K562 (cell line): ENCODE measurements around the gene OSBPL7. TPM values are rescaled to one million over a fixed set of nuclear protein-coding genes. Genes with fewer than 3 reads are reported as not detected.
A peak's percentile ranks its signal among the peaks of the same experiment; 100 is the strongest.

Experiments used
- ARID2 ChIP-seq: fragments of 450-650 bp; IDR thresholded peaks from 2 replicates; pipeline ENCODE4 v1.6.1; 2017; ENCODE audit warnings: antibody characterized with exemption, mild to moderate bottlenecking
- BCL6 ChIP-seq: fragments of 250-450 bp; sonication (Bioruptor Pico); IDR thresholded peaks from 2 replicates; pipeline ENCODE4 v1.4.0; 2020
- CBFA2T3 ChIP-seq: fragments of 450-650 bp; IDR thresholded peaks from 2 replicates; pipeline ENCODE4 v1.6.1; 2017
- CREB1 ChIP-seq, 2 experiments: sonication (generic) in 1 of 2; formaldehyde crosslinking in 1 of 2; IDR thresholded peaks; 2 replicates each; pipeline versions ENCODE4 v1.6.1 to v1.8.0; 2012 to 2022; ENCODE audit warnings: inconsistent platforms in 1 of 2, mild to moderate bottlenecking in 1 of 2, missing genetic modification reagents in 1 of 2, moderate library complexity in 1 of 2
- DMBX1 ChIP-seq: fragments of 250-450 bp; sonication (Bioruptor Pico); IDR thresholded peaks from 2 replicates; pipeline ENCODE4 v1.8.0; 2022; ENCODE audit warnings: inconsistent platforms, mild to moderate bottlenecking, moderate library complexity, borderline replicate concordance
- FOXJ2 ChIP-seq: fragments of 200-800 bp; sonication (Bioruptor generic); IDR thresholded peaks from 2 replicates; pipeline ENCODE4 v1.6.1; 2016; ENCODE audit warnings: missing genetic modification characterization, missing compliant biosample characterization
- FOXP1 ChIP-seq: sonication (generic); formaldehyde crosslinking; IDR thresholded peaks from 2 replicates; pipeline ENCODE4 v1.8.0; 2022; ENCODE audit warnings: mild to moderate bottlenecking, missing genetic modification reagents
- HOXB6 ChIP-seq: fragments of 250-450 bp; sonication (Bioruptor Pico); IDR thresholded peaks from 2 replicates; pipeline ENCODE4 v1.5.1; 2022; ENCODE audit warnings: mild to moderate bottlenecking, borderline replicate concordance
- LARP7 ChIP-seq: fragments of 450-650 bp; IDR thresholded peaks from 2 replicates; pipeline ENCODE4 v1.6.1; 2016
- MYBL2 ChIP-seq, 2 experiments: fragments of 450-650 bp in 1 of 2; sonication (generic) in 1 of 2; formaldehyde crosslinking in 1 of 2; IDR thresholded peaks; 2 replicates each; pipeline versions ENCODE4 v1.6.1 to v1.8.1; 2017 to 2022; ENCODE audit warnings: borderline replicate concordance in 1 of 2, inconsistent platforms in 1 of 2, low read depth in 1 of 2, mild to moderate bottlenecking in 1 of 2, missing genetic modification reagents in 1 of 2, moderate library complexity in 1 of 2
- SP1 ChIP-seq: sonication (generic); formaldehyde crosslinking; IDR thresholded peaks from 2 replicates; pipeline ENCODE4 v1.8.1; 2022; ENCODE audit warnings: mild to moderate bottlenecking, missing genetic modification reagents
- SRSF1 ChIP-seq: fragments of 200-400 bp; formaldehyde crosslinking; IDR thresholded peaks from 2 replicates; pipeline ENCODE4 v1.6.1; 2017; ENCODE audit warnings: mild to moderate bottlenecking, low read depth, low read length, moderate library complexity
- THRB ChIP-seq: fragments of 450-650 bp; formaldehyde crosslinking; conservative IDR thresholded peaks from 2 replicates; pipeline ENCODE4 v1.4.0; 2022; ENCODE audit warnings: mild to moderate bottlenecking, missing genetic modification characterization
- ZC3H4 ChIP-seq: sonication (generic); formaldehyde crosslinking; IDR thresholded peaks from 2 replicates; pipeline ENCODE4 v1.9.0; 2021; ENCODE audit warnings: missing genetic modification reagents, borderline replicate concordance
- ZFP30 ChIP-seq: fragments of 250-450 bp; sonication (Bioruptor Pico); IDR thresholded peaks from 2 replicates; pipeline ENCODE4 v1.8.0; 2022; ENCODE audit warnings: moderate library complexity, mild to moderate bottlenecking, inconsistent platforms, borderline replicate concordance
- ZNF212 ChIP-seq: fragments of 450-650 bp; formaldehyde crosslinking; IDR thresholded peaks from 2 replicates; pipeline ENCODE4 v1.4.0; 2020; ENCODE audit warnings: mild to moderate bottlenecking
- ZNF316 ChIP-seq: fragments of 450-650 bp; IDR thresholded peaks from 2 replicates; pipeline ENCODE4 v1.6.1; 2016
- ZNF41 ChIP-seq: fragments of 250-450 bp; sonication (Bioruptor Pico); conservative IDR thresholded peaks from 2 replicates; pipeline ENCODE4 v1.4.0; 2020; ENCODE audit warnings: mild to moderate bottlenecking
- ZNF436 ChIP-seq: fragments of 250-450, 450-650 bp; sonication (Bioruptor Pico); formaldehyde crosslinking; IDR thresholded peaks from 2 replicates; pipeline ENCODE4 v1.7.0; 2020; ENCODE audit warnings: mild to moderate bottlenecking
- ZNF583 ChIP-seq: fragments of 250-450 bp; sonication (Bioruptor Pico); IDR thresholded peaks from 2 replicates; pipeline ENCODE4 v1.4.0; 2020
- ZNF696 ChIP-seq: fragments of 250-450 bp; sonication (Bioruptor Pico); conservative IDR thresholded peaks from 2 replicates; pipeline ENCODE4 v1.4.0; 2020; ENCODE audit warnings: mild to moderate bottlenecking, moderate library complexity
- polyA plus RNA-seq, 8 experiments: library from polyadenylated mRNA; depleted of rRNA in 4 of 8; stranded (reverse) in 5 of 8; unstranded in 3 of 8; fragments of >200 nt; fragmentation: Nextera tagmentation in 2 of 8; fragmentation: Illumina TruSeq in 1 of 8; extraction: Ambion mirVana in 2 of 8; extraction: Trizol in 1 of 8; gene quantifications; 2 replicates each; pipeline versions ENCODE4 v1.2.1 to v1.2.3, GENCODE V29; 2011 to 2014; ENCODE audit warnings: inconsistent platforms in 1 of 8, missing spikeins in 1 of 8
- total RNA-seq, 7 experiments: library from RNA; depleted of rRNA in 6 of 7; stranded (reverse); fragments of >200 nt in 6 of 7; fragmentation: Illumina TruSeq in 2 of 7; extraction: Trizol in 2 of 7; gene quantifications; 2 replicates each; pipeline versions ENCODE4 v1.2.1 to v1.2.3, GENCODE V29; 2011 to 2021; ENCODE audit warnings: low replicate concordance in 1 of 7
- TF ChIP-seq, protein P1 (sequence below): fragments of 200-400 bp; formaldehyde crosslinking; IDR thresholded peaks from 2 replicates; pipeline ENCODE4 v1.6.1; 2017; ENCODE audit warnings: mild to moderate bottlenecking, low read depth, low read length, moderate library complexity
- TF ChIP-seq, protein P2 (sequence below): fragments of 450-650 bp; IDR thresholded peaks from 2 replicates; pipeline ENCODE4 v1.6.1; 2016; ENCODE audit warnings: missing biosample characterization, missing genetic modification characterization

The OSBPL7 gene
- total and polyA plus RNA-seq, 9 of the 15 experiments (the other 6 are each of a cell fraction or from before 2014, with no cell fraction given) = 0.32 to 11.9 (median 5.8) TPM

GRCh38 chr17:47866941-47867340, 45.3 kb upstream of the OSBPL7 start (continued):
- TF ChIP-seq ZC3H4 (CRISPR knock-in tag) = no peak
- TF ChIP-seq ZNF316 = no peak
- TF ChIP-seq THRB (CRISPR knock-in tag) = 0 out of 2 replicates have a peak, but pooled peaks have one; percentile 57
- TF ChIP-seq, protein P1, sequence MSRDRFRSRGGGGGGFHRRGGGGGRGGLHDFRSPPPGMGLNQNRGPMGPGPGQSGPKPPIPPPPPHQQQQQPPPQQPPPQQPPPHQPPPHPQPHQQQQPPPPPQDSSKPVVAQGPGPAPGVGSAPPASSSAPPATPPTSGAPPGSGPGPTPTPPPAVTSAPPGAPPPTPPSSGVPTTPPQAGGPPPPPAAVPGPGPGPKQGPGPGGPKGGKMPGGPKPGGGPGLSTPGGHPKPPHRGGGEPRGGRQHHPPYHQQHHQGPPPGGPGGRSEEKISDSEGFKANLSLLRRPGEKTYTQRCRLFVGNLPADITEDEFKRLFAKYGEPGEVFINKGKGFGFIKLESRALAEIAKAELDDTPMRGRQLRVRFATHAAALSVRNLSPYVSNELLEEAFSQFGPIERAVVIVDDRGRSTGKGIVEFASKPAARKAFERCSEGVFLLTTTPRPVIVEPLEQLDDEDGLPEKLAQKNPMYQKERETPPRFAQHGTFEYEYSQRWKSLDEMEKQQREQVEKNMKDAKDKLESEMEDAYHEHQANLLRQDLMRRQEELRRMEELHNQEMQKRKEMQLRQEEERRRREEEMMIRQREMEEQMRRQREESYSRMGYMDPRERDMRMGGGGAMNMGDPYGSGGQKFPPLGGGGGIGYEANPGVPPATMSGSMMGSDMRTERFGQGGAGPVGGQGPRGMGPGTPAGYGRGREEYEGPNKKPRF = no peak
- TF ChIP-seq, protein P2, sequence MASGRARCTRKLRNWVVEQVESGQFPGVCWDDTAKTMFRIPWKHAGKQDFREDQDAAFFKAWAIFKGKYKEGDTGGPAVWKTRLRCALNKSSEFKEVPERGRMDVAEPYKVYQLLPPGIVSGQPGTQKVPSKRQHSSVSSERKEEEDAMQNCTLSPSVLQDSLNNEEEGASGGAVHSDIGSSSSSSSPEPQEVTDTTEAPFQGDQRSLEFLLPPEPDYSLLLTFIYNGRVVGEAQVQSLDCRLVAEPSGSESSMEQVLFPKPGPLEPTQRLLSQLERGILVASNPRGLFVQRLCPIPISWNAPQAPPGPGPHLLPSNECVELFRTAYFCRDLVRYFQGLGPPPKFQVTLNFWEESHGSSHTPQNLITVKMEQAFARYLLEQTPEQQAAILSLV (tag) = no peak
- no peak for TF ChIP-seq LARP7
- TF ChIP-seq BCL6 (CRISPR knock-in tag) = peak; percentile 85; the same call in 1 of the 2 replicates
- peak; percentile 94 for TF ChIP-seq DMBX1 (CRISPR knock-in tag)
- peak; percentile 100 for TF ChIP-seq CBFA2T3
- TF ChIP-seq ZNF41 = 0 out of 2 replicates have a peak, but pooled peaks have one; percentile 51
- no peak for TF ChIP-seq FOXJ2
- 0 out of 2 replicates have a peak, but pooled peaks have one; percentile 65 for TF ChIP-seq FOXP1 (CRISPR knock-in tag)
- no peak for TF ChIP-seq ARID2
- TF ChIP-seq ZNF212 (CRISPR knock-in tag) = no peak
- TF ChIP-seq HOXB6 (CRISPR knock-in tag) = no peak
- no peak for TF ChIP-seq MYBL2 (IDR thresholded peaks at IDR 0.05; ENCODE audit: low read depth)
- no peak for TF ChIP-seq MYBL2 (CRISPR knock-in tag; IDR thresholded peaks at IDR 0.05; ENCODE audit: borderline replicate concordance)
- TF ChIP-seq ZNF696 (CRISPR knock-in tag) = no peak
- no peak for TF ChIP-seq ZNF436
- no peak for TF ChIP-seq ZFP30 (CRISPR knock-in tag)
- peak; percentile 100 for TF ChIP-seq CREB1 (IDR thresholded peaks at IDR 0.05)
- TF ChIP-seq CREB1 (CRISPR knock-in tag; IDR thresholded peaks at IDR 0.05) = peak; percentile 96
- peak; percentile 84 for TF ChIP-seq ZNF583 (CRISPR knock-in tag)
- peak; percentile 87 for TF ChIP-seq SP1 (CRISPR knock-in tag)
- no peak for TF ChIP-seq SRSF1
